UCSD-AML1 (cell line): Measurements from ENCODE around the gene FGD4.
A peak's percentile ranks its signal among the peaks of the same experiment; 100 is the strongest.
"Not testable (repeated sequence)": the region's sequence is repeated elsewhere in the genome, so short reads cannot be mapped to it uniquely, and the experiment has no call there.

Experiments used
- DNase-seq: peaks from one replicate; lab custom pipeline; 2025; ENCODE audit not compliant: unreplicated experiment; lab: John Stamatoyannopoulos, UW

The FGD4 gene

GRCh38 chr12:32516230-32516629 lies 116.9 kb downstream of the FGD4 start:
- DNase-seq: peak; percentile 55

DNA sequence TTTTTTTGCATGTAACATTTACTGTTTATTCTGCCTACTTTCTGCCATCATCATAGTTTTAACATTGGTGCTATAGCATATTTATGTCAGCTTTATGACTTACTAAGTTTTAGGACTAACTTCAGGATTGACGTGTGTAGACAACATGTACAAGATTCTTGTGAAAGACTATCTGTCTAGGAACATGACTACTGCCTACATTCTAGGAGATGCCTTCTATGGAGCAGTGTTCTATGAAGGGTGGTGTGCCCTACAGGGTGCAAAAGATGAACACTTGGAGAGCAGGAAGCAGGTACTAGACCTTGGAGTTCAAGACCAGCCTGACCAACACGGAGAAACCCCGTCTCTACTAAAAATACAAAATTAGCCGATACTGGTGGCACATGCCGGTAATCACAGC lies 118.6 kb downstream of the FGD4 start:
- no peak for DNase-seq

DNA sequence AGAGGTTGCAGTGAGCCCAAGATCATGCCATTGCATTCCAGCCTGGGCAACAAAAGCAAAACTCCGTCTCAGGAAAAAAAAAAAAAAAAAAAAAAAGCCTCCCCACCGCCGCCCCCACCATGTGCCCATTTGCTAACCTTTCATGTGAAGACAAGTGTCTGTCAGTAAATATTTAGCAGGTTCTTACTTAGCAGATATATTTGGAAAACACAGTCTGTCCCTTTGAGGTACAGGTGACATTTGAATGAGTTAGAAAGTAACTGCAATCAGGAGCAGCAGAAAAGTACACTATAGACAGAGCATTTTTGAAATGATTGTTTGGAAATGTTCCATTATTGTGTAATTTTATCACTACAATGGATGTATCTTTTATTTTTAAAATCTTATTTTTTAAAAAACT lies 119.7 kb downstream of the FGD4 start:
- no peak for DNase-seq

GRCh38 chr12:32522331-32523221 lies 123.2 kb downstream of the FGD4 start:
- peak; percentile 27 for DNase-seq

- DNase-seq: not testable (repeated sequence)
Measured at GRCh38 chr12:32525802-32526201, 126.4 kb downstream of the FGD4 start.

DNA sequence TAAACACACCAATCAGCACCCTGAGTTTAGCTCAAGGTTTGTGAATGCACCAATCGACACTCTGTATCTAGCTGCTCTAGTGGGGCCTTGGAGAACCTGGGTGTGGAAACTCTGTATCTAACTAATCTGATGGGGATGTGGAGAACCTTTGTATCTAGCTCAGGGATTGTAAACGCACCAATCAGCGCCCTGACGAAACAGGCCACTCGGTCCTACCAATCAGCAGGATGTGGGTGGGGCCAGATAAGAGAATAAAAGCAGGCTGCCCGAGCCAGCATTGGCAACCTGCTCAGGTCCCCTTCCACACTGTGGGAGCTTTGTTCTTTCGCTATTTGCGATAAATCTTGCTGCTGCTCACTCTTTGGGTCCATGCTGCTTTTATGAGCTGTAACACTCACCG lies 127.0 kb downstream of the FGD4 start:
- DNase-seq: not testable (repeated sequence)

DNA sequence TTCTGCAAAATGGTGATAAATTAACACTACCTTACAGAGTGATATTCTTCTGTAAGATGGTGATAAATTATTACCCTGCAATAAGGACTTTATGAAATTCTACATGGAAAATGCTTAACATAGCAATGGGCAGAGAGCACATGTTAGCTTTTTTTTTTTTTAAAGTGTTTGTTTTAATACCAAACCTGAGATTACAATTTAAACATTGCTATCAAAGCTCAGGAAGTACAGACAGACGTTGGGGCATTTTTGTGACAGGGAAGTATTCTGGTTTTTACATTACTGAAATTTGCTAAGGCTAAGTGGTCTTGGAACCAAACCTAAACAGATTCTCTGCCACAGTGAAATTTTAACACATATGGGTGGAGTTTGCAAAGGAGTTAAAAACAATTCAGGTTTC lies 133.1 kb downstream of the FGD4 start:
- DNase-seq: no peak

DNA sequence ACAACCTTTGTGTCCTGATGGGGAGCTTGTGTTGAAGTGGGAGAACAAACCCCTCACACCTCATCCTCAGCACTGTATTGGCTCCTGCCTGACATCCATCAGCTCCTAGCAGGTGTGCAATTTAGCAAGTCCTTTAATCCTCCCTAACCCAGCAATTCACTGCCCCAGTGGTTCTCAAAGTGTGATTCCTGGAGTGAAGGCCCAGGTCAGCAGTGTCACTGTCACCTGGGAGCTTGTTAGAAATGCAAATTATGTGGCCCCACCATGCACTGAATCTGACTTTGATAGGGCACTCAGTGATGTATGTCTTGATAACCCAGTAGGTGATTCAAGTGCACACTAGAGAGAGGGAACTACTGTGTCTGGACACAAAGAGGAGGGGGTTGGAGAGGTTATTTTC lies 133.6 kb downstream of the FGD4 start:
- no peak for DNase-seq

DNA sequence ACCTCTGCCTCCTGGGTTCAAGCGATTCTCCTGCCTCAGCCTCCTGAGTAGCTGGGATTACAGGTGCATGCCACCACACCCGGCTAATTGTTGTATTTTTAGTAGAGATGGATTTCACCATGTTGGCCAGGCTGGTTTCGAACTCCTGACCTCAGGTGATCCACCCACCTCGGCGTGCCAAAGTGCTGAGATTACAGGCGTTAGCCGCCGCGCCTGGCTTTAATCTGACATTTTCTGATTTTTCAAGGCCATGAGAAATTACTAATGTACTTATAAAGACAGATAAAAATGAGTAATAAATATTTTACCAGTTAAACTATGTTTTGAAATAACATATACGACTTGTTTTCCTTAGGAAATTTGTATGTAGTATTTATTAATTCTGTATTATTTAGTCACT lies 134.1 kb downstream of the FGD4 start:
- not testable (repeated sequence) for DNase-seq

DNA sequence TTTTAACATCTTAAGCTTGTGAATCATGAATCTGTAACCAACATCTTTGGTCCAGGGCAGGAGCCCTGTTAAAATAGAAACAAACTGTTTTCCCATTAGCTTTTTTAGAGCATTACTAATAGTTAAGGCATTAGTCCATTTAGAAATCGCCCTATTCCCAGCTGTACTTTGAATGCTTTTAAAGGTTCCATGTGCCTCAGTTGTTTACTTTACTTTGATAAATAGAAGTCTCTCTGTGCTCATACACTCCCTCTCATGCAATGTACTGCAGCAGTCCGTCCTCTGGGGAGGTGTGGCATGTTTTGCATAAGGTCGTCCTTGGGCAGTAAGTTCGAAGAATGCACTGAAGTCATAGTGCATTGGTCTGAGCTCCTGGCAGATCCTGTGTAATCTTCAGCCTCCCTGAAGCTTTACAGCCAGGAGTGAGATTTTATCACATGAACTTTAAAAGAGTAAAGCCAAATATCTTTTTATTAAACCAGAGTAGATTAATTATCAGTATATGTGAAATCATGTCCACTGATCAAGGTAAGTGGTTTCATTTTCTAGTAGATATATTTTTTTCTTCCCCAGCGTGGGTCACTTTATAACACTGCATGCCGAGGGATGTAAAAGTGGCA lies 134.7 kb downstream of the FGD4 start:
- DNase-seq: peak; percentile 38

DNA sequence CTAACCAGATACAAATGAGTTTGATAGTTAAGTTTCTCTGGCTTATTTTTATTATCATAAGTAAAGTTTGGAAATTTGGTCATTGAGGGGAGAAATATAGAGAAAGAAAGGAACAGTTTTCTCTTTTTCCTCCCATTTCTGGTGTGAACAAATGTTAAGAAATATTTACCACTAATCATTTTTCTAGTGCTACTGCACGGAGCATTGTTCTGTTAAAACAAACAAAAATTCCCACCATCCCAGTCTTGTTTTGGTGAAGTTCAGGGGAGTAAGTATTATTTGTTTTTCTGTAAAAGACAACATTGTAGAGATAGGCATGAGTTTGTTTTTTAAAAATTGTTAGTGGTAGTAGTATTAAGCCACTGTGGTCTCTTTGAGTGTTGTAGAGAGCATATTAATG lies 135.3 kb downstream of the FGD4 start:
- DNase-seq: no peak

DNA sequence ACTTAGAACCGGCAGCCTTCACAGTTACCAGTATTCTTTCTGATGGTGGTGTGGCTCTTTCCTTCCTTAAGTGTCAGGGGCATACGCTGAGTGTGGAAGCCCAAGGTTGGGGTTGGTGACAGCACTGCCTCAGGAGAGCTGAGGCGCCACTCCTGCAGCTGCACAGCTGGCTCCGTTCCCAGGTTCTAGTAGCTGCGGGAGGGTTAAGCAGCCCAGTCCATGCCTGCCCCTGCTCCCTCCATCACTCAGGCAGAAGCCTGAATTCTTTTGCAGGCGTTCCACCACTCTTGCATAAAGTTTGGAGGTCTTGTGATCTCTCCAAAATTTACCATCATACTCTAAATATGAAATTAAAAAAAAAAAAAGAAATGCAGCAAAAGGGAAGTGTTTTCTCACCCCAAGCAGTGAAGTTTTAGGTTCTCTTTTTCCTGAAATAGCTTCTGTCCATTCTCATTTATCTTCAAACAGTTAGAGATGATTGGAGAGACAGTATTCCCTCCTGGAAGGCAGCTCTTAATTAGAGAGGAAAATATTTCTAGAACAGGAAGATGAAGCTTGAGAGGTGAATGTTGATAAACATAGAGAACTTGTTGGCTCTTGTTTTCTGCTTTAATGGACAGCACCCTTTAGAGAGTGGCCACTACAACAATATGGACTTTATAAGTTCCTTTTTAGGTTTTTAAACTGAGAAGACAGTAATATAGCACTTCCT lies 136.1 kb downstream of the FGD4 start:
- DNase-seq: peak; percentile 71

- no peak for DNase-seq
Measured at GRCh38 chr12:32536000-32536345, 136.6 kb downstream of the FGD4 start.

GRCh38 chr12:32541754-32542374 lies 142.5 kb downstream of the FGD4 start:
- DNase-seq: no peak

DNA sequence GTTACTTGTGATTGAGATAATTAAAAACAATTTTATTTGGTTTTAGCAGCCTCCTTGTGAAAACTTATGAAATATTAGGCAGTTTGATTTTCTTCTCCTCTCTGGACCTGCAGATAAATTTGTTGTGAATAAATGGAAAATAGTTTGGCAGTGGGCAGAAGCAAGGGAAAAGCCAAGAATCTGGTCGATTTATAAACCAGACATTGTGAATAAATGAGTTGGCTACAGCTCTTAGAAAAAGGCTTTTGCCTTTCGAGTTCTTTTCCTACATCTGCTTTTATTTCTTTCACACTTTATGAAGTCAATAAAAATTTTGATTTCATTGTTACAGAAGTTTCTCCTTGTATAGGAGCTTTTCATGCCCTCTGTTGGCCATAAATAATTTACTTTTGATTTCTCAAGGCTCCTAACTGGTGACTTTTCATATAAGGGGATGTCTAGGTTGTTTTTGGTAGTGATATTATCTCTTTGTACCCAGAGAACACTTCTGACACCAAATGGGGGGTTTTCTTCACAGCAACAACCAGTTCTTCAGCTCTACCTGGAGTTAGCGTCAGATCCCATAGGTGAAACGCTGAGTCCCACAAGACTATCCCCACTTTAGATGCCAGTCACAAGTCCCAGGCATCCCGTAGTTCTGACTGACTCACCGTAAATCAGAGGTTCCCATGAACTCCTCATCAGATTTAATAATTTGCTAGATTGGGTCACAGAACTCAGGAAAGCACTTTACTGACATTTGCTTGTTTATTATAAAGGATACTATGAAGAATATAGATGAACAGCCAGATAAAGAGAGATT lies 143.3 kb downstream of the FGD4 start:
- DNase-seq: no peak

- no peak for DNase-seq
Measured at GRCh38 chr12:32544893-32545292, 145.5 kb downstream of the FGD4 start.

DNA sequence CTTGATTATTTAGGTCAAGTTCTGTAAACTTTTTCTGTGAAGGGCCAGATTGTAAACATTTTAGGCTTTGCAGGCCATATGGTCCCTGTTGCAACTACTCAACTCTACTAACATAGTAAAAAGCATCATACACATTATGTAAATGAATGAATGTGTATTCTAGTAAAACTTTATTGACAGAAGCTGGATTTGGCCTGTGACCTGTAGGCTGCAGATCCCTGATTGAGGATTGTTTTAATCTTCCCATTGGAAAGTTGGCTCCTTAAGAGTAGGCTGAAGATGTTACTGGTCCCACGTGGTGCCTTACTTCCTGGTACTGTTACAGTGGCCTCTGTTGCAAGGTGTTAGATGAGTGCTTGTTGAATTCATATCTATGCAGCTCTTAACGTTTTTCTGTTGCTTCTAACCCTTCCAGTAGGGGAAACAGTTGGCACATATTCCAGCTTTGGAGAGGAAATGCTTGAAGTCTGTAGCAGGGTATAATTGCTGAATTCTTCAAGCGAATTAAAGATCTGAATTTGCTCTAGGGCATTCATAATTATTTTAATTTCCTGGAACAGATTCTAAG lies 146.1 kb downstream of the FGD4 start:
- no peak for DNase-seq

- DNase-seq: no peak
Measured at GRCh38 chr12:32546272-32546671, 146.9 kb downstream of the FGD4 start.

GRCh38 chr12:32548691-32549281 lies 149.4 kb downstream of the FGD4 start:
- no peak for DNase-seq

DNA sequence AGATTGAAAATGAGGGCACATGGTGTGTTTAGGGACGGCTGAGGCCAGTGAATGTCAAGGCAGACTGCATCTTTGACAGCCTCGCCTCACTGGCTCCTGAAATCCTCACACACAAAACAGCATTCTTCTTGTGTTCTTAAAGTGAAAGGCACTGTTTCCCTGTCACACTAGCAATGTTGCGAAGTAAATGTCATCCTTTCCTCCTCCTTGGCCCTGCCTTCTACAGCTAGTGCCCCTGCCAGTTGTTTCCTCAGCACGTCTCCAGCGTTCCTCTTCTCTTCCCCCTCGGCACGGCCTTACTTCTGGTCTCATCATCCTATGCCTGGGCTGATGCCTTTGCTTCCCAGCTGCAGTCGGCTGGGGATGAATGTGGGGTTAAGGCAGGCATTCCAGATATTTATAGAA lies 150.3 kb downstream of the FGD4 start:
- DNase-seq: no peak
